Stimulated activated CD8-positive, alpha-beta memory T cell treated with anti-CD3 and anti-CD28 coated beads, Interleukin-4, amount 100 ng/mL, for 1 hour (primary cell): Measurements from ENCODE around the gene POLR2I.

ENCODE experiments used
- DNase-seq, 2 donors: peaks; one replicate each; pipeline ENCODE4 v3.0.0-alpha.2; 2020; ENCODE audit warnings: low read depth in 2 of 2, low spot score in 1 of 2

Gene POLR2I

GRCh38 chr19:36114721-36115452, at the start of gene POLR2I:
POLR2I (minus strand) TSS chr19:36114875; CDS start chr19:36114856, 19 bp downstream.
- peak; percentile 97 to 98 for DNase-seq

GRCh38 chr19:36163813-36164212, 49.1 kb upstream of the POLR2I start:
- DNase-seq = no peak

- no peak for DNase-seq
Observed at GRCh38 chr19:36160821-36161596, 46.3 kb upstream of the POLR2I start.

- DNase-seq = no peak
Observed at GRCh38 chr19:36153126-36153525, 38.5 kb upstream of the POLR2I start.

- no peak for DNase-seq
Observed at GRCh38 chr19:36152352-36153091, 37.8 kb upstream of the POLR2I start, which contains the start of gene COX7A1. COX7A1 (minus strand) TSS chr19:36152447; CDS start chr19:36152407, 40 bp downstream.

GRCh38 chr19:36152019-36152351, 37.3 kb upstream of the POLR2I start:
- DNase-seq = no peak

- DNase-seq = no peak
Observed at GRCh38 chr19:36151144-36152018, 36.7 kb upstream of the POLR2I start.

GRCh38 chr19:36150586-36150985, 35.9 kb upstream of the POLR2I start:
- DNase-seq = no peak

- DNase-seq = no peak
Observed at GRCh38 chr19:36149673-36150406, 35.2 kb upstream of the POLR2I start.

GRCh38 chr19:36144624-36145023, 29.9 kb upstream of the POLR2I start:
- DNase-seq = no peak

GRCh38 chr19:36142496-36142895, 27.8 kb upstream of the POLR2I start:
- DNase-seq = no peak

- no peak for DNase-seq
Observed at GRCh38 chr19:36142046-36142445, 27.4 kb upstream of the POLR2I start.

GRCh38 chr19:36141039-36141927, 26.6 kb upstream of the POLR2I start:
- peak; percentile 76 to 79 for DNase-seq

- DNase-seq = peak in 1 of 2 donors; percentile 28
Observed at GRCh38 chr19:36140304-36141038, 25.8 kb upstream of the POLR2I start.

GRCh38 chr19:36139473-36140303, 25.0 kb upstream of the POLR2I start, which contains the start of gene CAPNS1:
CAPNS1 (plus strand) TSS chr19:36140066; CDS start chr19:36141012, 946 bp downstream.
- peak; percentile 84 to 88 for DNase-seq

- no peak for DNase-seq
Observed at GRCh38 chr19:36139120-36139472, 24.4 kb upstream of the POLR2I start.

GRCh38 chr19:36136964-36137686, 22.4 kb upstream of the POLR2I start:
- no peak for DNase-seq
